ENCODE measurements around the gene SCCPDH. TPM values are rescaled to one million over a fixed set of nuclear protein-coding genes. Genes with fewer than 3 reads are reported as not detected.
A peak's percentile ranks its signal among the peaks of the same experiment; 100 is the strongest.

The SCCPDH gene
- total and polyA plus RNA-seq, 2 of the 13 experiments (the other 11 are each of a cell fraction or from before 2014, with no cell fraction given): 36.7 to 62.3 TPM

- TF ChIP-seq POGK (CRISPR knock-in tag; conservative IDR thresholded peaks at IDR 0.05) (peak; percentile 66; the same call in 1 of the 2 replicates), MEF2D (CRISPR knock-in tag; IDR thresholded peaks at IDR 0.05) (peak; percentile 47; the same call in 1 of the 2 replicates), SIX1 (CRISPR knock-in tag; IDR thresholded peaks at IDR 0.05; ENCODE audit: borderline replicate concordance) (no peak), HHEX (CRISPR knock-in tag; IDR thresholded peaks at IDR 0.05) (no peak), ZNF205 (CRISPR knock-in tag; IDR thresholded peaks at IDR 0.05) (no peak; the same call in 1 of the 2 replicates), EHMT2 (IDR thresholded peaks at IDR 0.05; ENCODE audit: borderline replicate concordance, low read depth, low read length) (no peak), KDM5B (CRISPR knock-in tag; IDR thresholded peaks at IDR 0.05; ENCODE audit: borderline replicate concordance) (peak; percentile 80), HNF4G (IDR thresholded peaks at IDR 0.05; ENCODE audit: borderline replicate concordance, low read depth, low read length) (no peak), HNF4G (CRISPR knock-in tag; IDR thresholded peaks at IDR 0.05; ENCODE audit: borderline replicate concordance, low read depth) (peak; percentile 17; the same call in 1 of the 2 replicates), DDIT3 (CRISPR knock-in tag; IDR thresholded peaks at IDR 0.05) (no peak), ZNF44 (CRISPR knock-in tag; IDR thresholded peaks at IDR 0.05) (peak; percentile 61; the same call in 1 of the 2 replicates), ZMYM3 (CRISPR knock-in tag; IDR thresholded peaks at IDR 0.05) (0 out of 2 replicates have a peak, but pooled peaks have one; percentile 5), ZNF720 (CRISPR knock-in tag; IDR thresholded peaks at IDR 0.05) (no peak), ZNF589 (CRISPR knock-in tag; conservative IDR thresholded peaks at IDR 0.05) (peak; percentile 48; the same call in 1 of the 2 replicates), ZBTB49 (CRISPR knock-in tag; IDR thresholded peaks at IDR 0.05; ENCODE audit: borderline replicate concordance) (no peak), STAG1 (CRISPR knock-in tag; IDR thresholded peaks at IDR 0.05) (no peak; the same call in 1 of the 2 replicates), SMAD1 (CRISPR knock-in tag; IDR thresholded peaks at IDR 0.05; ENCODE audit: borderline replicate concordance, low read depth) (no peak), RCOR2 (CRISPR knock-in tag; IDR thresholded peaks at IDR 0.05) (no peak), ZBTB42 (CRISPR knock-in tag; IDR thresholded peaks at IDR 0.05) (0 out of 2 replicates have a peak, but pooled peaks have one; percentile 36)
- TF ChIP-seq, protein P1, sequence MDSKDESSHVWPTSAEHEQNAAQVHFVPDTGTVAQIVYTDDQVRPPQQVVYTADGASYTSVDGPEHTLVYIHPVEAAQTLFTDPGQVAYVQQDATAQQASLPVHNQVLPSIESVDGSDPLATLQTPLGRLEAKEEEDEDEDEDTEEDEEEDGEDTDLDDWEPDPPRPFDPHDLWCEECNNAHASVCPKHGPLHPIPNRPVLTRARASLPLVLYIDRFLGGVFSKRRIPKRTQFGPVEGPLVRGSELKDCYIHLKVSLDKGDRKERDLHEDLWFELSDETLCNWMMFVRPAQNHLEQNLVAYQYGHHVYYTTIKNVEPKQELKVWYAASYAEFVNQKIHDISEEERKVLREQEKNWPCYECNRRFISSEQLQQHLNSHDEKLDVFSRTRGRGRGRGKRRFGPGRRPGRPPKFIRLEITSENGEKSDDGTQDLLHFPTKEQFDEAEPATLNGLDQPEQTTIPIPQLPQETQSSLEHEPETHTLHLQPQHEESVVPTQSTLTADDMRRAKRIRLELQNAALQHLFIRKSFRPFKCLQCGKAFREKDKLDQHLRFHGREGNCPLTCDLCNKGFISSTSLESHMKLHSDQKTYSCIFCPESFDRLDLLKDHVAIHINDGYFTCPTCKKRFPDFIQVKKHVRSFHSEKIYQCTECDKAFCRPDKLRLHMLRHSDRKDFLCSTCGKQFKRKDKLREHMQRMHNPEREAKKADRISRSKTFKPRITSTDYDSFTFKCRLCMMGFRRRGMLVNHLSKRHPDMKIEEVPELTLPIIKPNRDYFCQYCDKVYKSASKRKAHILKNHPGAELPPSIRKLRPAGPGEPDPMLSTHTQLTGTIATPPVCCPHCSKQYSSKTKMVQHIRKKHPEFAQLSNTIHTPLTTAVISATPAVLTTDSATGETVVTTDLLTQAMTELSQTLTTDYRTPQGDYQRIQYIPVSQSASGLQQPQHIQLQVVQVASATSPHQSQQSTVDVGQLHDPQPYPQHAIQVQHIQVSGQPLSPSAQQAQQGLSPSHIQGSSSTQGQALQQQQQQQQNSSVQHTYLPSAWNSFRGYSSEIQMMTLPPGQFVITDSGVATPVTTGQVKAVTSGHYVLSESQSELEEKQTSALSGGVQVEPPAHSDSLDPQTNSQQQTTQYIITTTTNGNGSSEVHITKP (CRISPR knock-in tag; IDR thresholded peaks at IDR 0.05; ENCODE audit: low read depth): no peak
Observed at GRCh38 chr1:246724016-246724730, at the start of gene SCCPDH (continued).

All from HepG2 (cell line).